ENCODE results near the gene TAF12.
"Not testable (repeated sequence)": the region's sequence is repeated elsewhere in the genome, so short reads cannot be mapped to it uniquely, and the experiment has no call there.

DNA sequence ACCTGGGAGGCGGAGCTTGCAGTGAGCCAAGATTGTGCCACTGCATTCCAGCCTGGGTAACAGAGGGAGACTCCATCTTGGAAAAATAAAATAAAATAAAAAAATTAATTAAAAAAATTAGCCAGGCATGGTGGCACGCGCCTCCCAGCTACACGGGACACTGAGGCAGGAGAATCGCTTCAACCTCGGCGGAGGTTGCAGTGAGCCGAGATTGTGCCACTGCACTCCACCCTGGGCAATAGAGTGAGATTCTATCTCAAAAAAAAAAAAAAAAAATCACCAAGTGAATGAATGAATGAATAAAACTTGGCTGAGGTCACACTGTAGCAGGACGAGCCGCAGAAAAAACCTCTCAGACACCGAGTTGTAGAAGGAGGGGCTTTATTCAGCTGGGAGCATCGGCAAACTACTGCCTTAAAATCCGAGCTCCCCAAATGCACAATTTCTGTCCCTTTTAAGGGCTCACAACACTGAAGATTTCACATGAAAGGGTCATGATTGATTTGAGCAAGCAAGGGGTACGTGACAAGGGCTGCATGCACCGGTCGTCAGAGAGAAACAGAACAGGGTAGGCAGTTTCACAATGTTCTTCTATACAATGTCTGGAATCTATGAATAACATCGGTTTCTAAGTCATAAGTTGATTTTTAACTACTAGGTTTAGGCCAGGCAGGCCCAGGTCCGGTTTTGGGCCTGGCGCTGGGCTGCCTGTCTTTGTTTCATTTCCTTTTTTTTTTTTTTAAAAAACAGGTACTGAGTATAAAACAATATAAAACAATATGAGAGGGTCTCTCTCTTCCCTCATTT, 56.1 kb downstream of the TAF12 start:
- TF ChIP-seq CTCF (IDR thresholded peaks at IDR 0.05; ENCODE audit: low read depth, low read length); EZH2phosphoT487 (IDR thresholded peaks at IDR 0.05; ENCODE audit: low read depth): not testable (repeated sequence)

All from OCI-LY3 (cell line).